Prostate gland (tissue), 2 donors: ENCODE results near the gene FREM3. TPM values are rescaled to one million over a fixed set of nuclear protein-coding genes. Genes with fewer than 3 reads are reported as not detected.

Experiments
- DNase-seq: peaks from one replicate; pipeline ENCODE4 v3.0.0-alpha.2; 2019; ENCODE audit warnings: low spot score
- H3K27ac ChIP-seq, 2 donors: fragments of 200-600 bp; sonication (generic); 2 replicates each; pipeline ENCODE4 v1.5.1; 2017 to 2019
- H3K27me3 ChIP-seq: fragments of 200-600 bp; sonication (generic); replicated peaks from 2 replicates; pipeline ENCODE4 v1.5.1; 2019; ENCODE audit not compliant: insufficient read depth
- H3K36me3 ChIP-seq, 2 donors: fragments of 200-600 bp; sonication (generic); 1 replicate in 1 of 2; 2 replicates in 1 of 2; pipeline versions ENCODE4 v1.5.1 to v1.8.1; 2017 to 2019
- H3K4me1 ChIP-seq: fragments of 200-600 bp; sonication (generic); replicated peaks from 2 replicates; pipeline ENCODE4 v1.5.1; 2019
- H3K4me3 ChIP-seq, 2 donors: fragments of 200-600 bp; sonication (generic); 2 replicates each; pipeline ENCODE4 v1.5.1; 2017 to 2019
- H3K9me3 ChIP-seq: fragments of 200-600 bp; sonication (generic); 2 replicates; pipeline ENCODE4 v1.5.1; 2017
- CTCF ChIP-seq, 4 experiments: fragments of 200-600 bp in 2 of 4; fragments of 450-650 bp in 2 of 4; sonication (generic) in 2 of 4; IDR thresholded peaks; 1 replicate in 3 of 4; 2 replicates in 1 of 4; pipeline ENCODE4 v1.5.1; 2016 to 2019; ENCODE audit warnings: antibody characterized with exemption in 4 of 4, mild to moderate bottlenecking in 2 of 4, moderate library complexity in 2 of 4
- POLR2A ChIP-seq: fragments of 450-650 bp; IDR thresholded peaks from one replicate; pipeline ENCODE4 v1.6.1; 2016; ENCODE audit warnings: antibody characterized with exemption, mild to moderate bottlenecking
- POLR2AphosphoS5 ChIP-seq: sonication (generic); formaldehyde crosslinking; IDR thresholded peaks from one replicate; pipeline ENCODE4 v1.6.1; 2017; ENCODE audit warnings: antibody characterized with exemption
- WGBS: methylation state at CpG from one replicate; pipeline ENCODE4 v1.1.5; 2018; 5-methylcytosine and 5-hydroxymethylcytosine counted together
- intact Hi-C: fragments of 100-400 bp; cut with DNase I; formaldehyde crosslinking; loops from one replicate; pipeline ENCODE4 v1.14.2; 2022
- total RNA-seq, 2 donors: library from RNA; depleted of rRNA; stranded (reverse); fragments of >200 nt; gene quantifications; one replicate each; pipeline ENCODE4 v1.1.0, GENCODE V29; 2016

FREM3 gene
- total RNA-seq, 2 donors from 2014 or later, result 0.06 TPM; not detected in 1

DNA sequence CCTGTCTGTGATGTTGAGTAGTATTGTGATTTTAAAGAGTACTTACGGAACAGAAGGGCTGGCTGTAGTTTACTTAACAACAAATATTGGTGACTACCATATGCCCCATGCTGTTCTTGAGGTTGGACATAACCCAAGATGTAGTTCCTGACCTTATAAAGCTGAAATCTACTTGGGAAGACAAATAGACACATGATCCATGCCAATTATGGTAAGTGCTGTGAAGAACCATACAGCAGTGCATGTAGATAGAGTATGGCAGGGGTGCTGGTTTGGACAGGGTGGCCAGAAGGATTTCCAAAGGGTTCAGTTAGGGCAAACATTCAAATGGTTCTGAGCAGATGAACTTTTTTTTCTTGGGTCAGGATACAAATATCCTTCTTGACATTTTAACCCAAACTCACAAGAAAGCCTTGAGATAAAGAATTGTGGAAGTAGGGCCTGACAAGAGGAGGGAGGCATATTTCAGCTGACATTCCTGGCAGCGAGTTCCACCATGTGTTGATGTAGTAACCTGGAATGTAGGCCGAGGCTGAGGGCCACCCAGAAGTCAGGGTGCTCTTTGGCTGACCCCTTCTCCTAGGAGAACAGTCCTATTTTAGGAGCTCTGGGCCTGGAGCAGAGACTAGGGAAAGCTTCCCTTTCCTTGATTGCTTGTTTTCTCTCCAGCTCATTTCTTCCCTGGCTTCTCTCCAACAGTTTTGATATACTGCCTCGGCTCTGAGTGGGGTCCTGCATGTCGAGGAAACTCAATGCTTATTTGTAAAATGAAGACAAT, 74.2 kb downstream of the FREM3 start:
- Histone ChIP-seq H3K27me3 (no peaks in the 10 kb centered on the region), H3K4me1 (no peaks in the 10 kb centered on the region), H3K4me3 (no peak overlapping the region), H3K36me3 (no peaks in the 10 kb centered on the region), H3K9me3 (no peaks in the 10 kb centered on the region), H3K27ac (no peak overlapping the region)
- peak; percentile 43 for TF ChIP-seq POLR2AphosphoS5
- TF ChIP-seq POLR2A, result no peak
- 16% methylated on average over 5 of the region's 5 CpGs for WGBS
- intact Hi-C loops, result no loop called here
- DNase-seq, result peak; percentile 6

- Histone ChIP-seq H3K27me3 (no peaks in the 10 kb centered on the region), H3K4me3 (no peak overlapping the region), H3K36me3 (no peaks in the 10 kb centered on the region), H3K9me3 (no peaks in the 10 kb centered on the region), H3K4me1 (no peaks in the 10 kb centered on the region), H3K27ac (no peak overlapping the region)
- intact Hi-C loops, result no loop called here
- DNase-seq, result no peak
- TF ChIP-seq CTCF (IDR thresholded peaks at IDR 0.05) (no peak), POLR2A (no peak), POLR2AphosphoS5 (no peak)
- WGBS, result 66% methylated on average over 4 of the region's 4 CpGs
Observed at GRCh38 chr4:143625632-143626031, 74.8 kb downstream of the FREM3 start.

- TF ChIP-seq POLR2A (no peak), POLR2AphosphoS5 (no peak), CTCF (IDR thresholded peaks at IDR 0.05) (no peak)
- intact Hi-C loops, result no loop called here
- Histone ChIP-seq H3K27ac (no peak overlapping the region), H3K36me3 (no peaks in the 10 kb centered on the region), H3K9me3 (no peaks in the 10 kb centered on the region), H3K4me3 (no peak overlapping the region), H3K27me3 (no peaks in the 10 kb centered on the region), H3K4me1 (no peaks in the 10 kb centered on the region)
- WGBS, result 58% methylated on average over 3 of the region's 3 CpGs
- DNase-seq, result no peak
Observed at GRCh38 chr4:143623896-143624295, 76.6 kb downstream of the FREM3 start.

DNA sequence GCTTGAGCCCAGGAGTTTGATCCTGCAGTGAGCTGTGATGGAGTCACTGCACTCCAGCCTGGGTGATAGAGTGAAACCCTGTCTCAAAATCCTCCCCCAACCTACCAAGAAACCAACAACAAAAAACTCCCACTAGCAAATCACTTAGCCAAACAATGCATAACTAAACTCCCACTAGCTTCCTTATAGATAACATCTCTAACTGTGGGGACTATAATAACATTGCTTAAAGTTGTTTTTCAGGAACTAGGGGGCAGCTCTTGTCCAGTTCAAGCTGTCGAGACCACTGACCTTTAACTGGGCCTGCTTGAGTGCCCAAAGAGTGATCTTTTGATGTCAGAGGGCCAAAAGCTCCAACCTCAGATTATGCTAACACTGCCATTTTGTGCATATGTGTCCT, 81.7 kb downstream of the FREM3 start:
- no peaks in the 10 kb centered on the region for H3K4me1 ChIP-seq
- no peaks in the 10 kb centered on the region for H3K9me3 ChIP-seq
- intact Hi-C loops, result no loop called here

GRCh38 chr4:143617994-143618679, 82.3 kb downstream of the FREM3 start:
- Histone ChIP-seq H3K36me3 (no peaks in the 10 kb centered on the region), H3K27ac (no peak overlapping the region), H3K9me3 (no peaks in the 10 kb centered on the region), H3K27me3 (no peaks in the 10 kb centered on the region), H3K4me3 (no peak overlapping the region), H3K4me1 (no peaks in the 10 kb centered on the region)
- intact Hi-C loops, result no loop called here
- WGBS, result 87% methylated on average over 6 of the region's 6 CpGs
- no peak for DNase-seq
- no peak for TF ChIP-seq POLR2AphosphoS5
- TF ChIP-seq POLR2A, result no peak
- no peak for TF ChIP-seq CTCF (IDR thresholded peaks at IDR 0.05)

More for the DNA sequence above, 81.7 kb downstream of the FREM3 start:
- Histone ChIP-seq H3K36me3 (no peaks in the 10 kb centered on the region), H3K27ac (no peak overlapping the region), H3K27me3 (no peaks in the 10 kb centered on the region), H3K4me3 (no peak overlapping the region)
- no peak for DNase-seq
- TF ChIP-seq POLR2AphosphoS5, result no peak
- TF ChIP-seq POLR2A, result no peak
- no peak for TF ChIP-seq CTCF (IDR thresholded peaks at IDR 0.05)
- WGBS, result 35% methylated on average over 1 of the region's 1 CpG
